G401 (cell line): ENCODE results near the gene EHD1. TPM values are rescaled to one million over a fixed set of nuclear protein-coding genes. Genes with fewer than 3 reads are reported as not detected.

ENCODE experiments used
- DNase-seq: peaks from one replicate; pipeline ENCODE4 v3.0.0-alpha.2; 2015; ENCODE audit warnings: low spot score
- in situ Hi-C: cut with HindIII; loops from 2 replicates; pipeline ENCODE4 v1.10.0; 2016; ENCODE audit warnings: low sequenced_read_pairs, mixed read lengths
- total RNA-seq: library from RNA; depleted of rRNA; stranded (reverse); fragments of >200 nt; shearing (Covaris generic); gene quantifications from 2 replicates; pipeline ENCODE4 v1.2.3, GENCODE V29; 2014

The EHD1 gene
- total RNA-seq, 1 experiment from 2014 or later = 32.4 TPM

DNA sequence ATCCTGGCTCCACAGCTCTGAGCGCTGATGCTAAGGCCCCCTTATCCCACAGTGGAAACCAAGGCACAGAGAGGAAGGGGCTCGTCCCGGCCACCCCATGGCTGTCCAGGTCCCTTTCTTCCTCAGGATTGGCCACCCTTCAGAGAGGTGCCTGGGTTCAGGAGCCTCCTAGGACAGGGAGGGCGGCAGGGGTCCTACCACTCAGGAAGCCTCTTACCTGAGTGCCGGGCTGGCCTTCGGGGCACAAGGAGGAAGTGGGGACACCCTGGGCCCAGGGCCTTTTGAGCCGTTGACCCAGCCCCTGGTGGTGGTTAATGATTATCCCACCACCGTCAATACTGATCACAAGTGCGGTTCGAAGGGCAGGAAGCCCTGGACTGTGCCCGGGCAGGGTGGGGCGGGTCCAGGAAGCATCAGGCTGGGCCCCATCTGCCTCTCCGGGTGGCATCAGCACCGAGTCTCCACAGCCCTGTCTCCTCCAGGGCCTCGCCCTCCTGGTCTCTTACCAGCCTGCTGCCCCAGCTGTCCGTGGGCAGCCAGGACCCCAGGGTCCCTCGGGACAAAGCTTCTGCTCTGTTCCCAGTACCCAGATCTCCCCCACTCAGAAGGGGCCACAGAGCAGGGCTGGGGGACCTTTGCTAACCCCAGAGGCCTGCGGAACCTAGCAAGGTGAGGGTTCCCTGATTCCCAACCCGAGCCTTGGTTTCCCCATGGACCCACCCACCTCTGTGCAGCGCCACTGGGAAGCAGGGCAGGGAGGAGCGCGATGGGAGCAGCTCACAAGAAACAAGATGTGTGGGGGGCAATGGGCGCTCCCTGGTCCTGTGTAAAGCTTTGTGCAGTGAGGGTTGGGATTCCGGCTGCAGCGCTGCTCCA, 15.0 kb upstream of the EHD1 start:
- in situ Hi-C loops = loop anchor here (5.0 kb wide), 1 partner anchor 46 kb away; no protein-coding TSS in a partner anchor
- no peak for DNase-seq

DNA sequence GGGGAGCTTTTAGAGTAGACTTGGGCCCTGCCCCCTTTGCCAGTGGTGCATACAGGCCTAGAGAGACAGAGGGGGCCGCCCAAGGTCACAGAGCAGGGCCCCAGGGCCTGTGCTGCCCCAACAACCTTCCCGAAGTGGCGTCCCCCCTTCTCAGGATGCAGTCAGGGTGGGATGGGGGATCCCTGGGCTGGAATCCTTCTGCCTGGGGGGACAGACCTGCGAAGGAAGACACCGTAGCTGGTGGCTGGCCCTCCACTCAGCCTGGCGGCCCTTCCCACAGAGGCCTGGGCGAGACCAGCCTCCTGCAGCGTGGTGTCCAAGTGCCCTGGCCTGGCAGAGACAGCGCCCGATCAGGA, 14.4 kb upstream of the EHD1 start:
- in situ Hi-C loops = loop anchor here (5.0 kb wide), 1 partner anchor 46 kb away; no protein-coding TSS in a partner anchor
- DNase-seq = no peak

DNA sequence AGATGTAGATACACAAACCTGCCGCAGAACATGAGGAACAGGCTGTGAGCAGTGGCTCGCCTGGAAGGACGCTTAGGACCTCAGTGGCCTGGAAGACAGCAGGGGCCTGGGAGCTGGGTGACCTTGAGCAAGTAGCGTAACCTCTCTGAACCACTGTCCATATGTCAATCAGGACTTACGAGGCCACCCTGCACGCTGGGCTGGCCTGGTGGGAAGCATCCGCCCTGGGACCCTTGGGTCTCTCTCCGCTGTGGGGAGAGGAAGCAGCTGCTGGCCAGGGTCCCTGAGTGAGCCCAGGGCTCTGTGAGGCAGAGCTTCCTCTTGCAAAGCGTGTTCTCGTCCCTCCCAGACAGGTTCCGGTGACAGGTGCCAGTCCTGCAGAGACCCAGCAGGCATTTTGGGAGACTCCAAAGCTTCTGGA, 14.0 kb upstream of the EHD1 start:
- in situ Hi-C loops = loop anchor here (5.0 kb wide), 1 partner anchor 45 kb away; no protein-coding TSS in a partner anchor
- peak; percentile 70 for DNase-seq

DNA sequence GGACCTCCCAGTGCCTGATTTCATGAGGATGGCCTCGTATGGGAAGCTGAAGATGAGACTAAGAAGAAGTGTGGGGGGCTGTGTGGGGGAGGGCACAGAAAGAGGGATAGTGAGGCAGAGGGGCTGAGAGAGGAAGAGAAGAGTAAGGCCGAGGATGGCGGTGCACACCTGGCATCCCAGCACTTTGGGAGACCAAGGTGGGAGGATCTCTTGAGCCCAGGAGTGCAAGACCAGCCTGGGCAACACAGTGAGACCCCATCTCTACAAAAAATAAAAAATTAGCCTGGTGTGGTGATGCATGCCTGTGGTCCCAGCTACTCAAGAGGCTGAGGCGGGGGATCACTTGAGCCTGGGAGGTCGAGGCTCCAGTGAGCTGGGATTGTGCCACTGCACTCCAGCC, 13.5 kb upstream of the EHD1 start:
- in situ Hi-C loops = loop anchor here (5.0 kb wide), 1 partner anchor 45 kb away; no protein-coding TSS in a partner anchor
- DNase-seq = no peak

DNA sequence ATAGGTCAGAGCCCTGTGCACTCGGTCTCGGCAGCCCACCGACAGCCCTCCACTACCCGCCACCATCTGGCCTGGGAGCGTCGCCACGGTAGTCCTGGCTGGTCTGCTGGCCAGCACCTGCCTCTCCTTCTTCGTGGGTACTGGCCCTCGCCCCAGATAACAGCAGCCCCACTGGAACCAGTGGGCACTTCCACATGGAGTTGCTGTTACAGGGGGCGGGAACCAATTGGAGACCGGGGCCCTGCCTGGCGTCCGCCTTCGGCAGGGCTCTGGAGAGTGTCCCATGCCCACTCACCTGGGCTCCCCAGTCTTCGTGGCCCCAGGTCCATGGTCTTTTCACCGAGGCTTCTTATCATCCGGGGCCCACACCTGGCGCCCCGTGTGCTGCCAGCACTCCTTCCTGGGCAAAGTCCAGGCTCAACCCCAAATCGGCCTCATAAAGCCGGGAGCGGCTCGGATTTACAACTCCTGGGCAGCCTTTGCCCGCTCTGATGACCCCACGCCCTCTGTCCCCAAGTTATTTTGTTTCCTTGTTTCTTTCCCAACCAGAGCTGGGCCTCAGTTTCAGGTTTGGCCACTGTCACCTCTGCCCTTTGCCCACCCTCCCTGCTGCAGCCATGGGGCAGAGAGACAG, 12.9 kb upstream of the EHD1 start:
- in situ Hi-C loops = loop anchor here (5.0 kb wide), 1 partner anchor 44 kb away; no protein-coding TSS in a partner anchor
- DNase-seq = no peak

DNA sequence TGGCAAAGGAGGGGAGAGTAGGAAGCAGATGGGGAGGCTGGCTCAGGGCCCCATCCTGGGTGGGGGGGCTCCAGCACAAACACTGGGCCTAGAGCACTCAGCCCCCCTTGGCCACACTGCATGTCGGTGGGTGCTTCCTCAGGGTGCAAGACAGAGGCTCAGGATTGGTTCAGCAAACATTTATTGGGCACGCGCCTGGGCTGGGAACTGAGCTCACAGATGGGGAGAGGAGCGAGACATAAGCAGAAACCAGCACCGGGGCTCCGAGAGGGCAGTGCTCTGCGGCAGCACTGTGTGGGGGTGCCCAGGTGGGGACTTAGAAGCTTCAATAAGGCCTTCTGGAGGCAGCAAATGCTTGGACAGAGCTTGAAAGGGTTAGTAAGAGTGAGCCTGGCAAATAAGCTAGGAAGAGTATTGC, 12.1 kb upstream of the EHD1 start:
- in situ Hi-C loops = loop anchor here (5.0 kb wide), 1 partner anchor 43 kb away; no protein-coding TSS in a partner anchor
- DNase-seq = peak; percentile 82

DNA sequence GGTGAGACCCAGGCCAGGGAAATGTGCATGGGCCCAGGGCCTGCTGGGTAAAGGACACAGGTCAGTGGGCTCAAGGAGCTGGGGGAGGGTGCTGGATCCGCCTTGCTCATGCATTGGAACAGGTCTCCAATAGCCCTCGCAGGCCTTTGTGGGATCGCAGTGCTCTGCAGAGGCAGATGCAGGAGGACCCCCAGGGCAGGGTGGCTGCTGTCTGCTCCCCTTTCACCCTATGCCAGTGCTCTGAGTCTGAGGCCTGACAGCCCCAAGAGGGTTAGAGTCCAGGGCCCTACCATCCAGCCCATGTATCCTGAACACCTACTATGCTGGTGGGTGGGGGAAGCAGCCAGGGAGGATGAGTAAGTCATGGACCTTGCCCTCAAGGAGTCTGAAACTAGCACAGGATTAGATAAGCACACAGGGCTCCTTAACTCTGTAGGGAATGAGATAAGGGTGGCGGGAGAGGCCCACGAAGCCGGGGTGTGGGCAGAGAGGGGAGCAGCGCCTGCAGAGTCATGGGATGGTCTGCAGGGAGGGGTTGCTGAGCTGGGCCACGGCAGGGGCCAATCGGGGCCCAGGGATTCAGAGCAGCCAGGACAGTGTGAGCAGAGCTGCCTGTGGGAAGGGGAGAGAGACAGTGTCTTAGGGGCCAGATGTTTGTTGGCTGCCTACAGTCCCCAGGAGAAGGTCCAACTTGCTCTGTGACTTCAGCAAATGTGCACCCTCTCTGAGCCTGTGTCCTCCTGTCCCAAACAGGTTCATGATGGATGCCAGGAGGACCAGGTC, 10.5 kb upstream of the EHD1 start:
- no peak for DNase-seq
- in situ Hi-C loops = no loop called here

DNA sequence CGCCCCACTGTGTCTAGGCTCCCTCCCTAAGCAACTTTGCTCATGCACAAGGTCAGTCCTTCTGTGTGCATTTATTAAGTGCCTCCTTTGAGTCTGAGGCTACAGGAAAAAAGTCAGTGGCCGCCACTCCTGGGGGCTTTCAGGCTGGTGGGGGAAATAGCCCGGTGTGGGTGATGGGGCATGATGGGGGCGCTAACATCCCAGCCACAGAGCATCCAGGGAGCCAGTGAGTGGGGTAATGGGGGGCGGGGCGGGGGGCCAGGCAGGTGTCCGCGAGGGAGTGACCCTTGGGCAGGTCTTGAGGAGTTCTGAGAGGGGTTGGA, 9.9 kb upstream of the EHD1 start:
- DNase-seq = no peak
- in situ Hi-C loops = no loop called here

DNA sequence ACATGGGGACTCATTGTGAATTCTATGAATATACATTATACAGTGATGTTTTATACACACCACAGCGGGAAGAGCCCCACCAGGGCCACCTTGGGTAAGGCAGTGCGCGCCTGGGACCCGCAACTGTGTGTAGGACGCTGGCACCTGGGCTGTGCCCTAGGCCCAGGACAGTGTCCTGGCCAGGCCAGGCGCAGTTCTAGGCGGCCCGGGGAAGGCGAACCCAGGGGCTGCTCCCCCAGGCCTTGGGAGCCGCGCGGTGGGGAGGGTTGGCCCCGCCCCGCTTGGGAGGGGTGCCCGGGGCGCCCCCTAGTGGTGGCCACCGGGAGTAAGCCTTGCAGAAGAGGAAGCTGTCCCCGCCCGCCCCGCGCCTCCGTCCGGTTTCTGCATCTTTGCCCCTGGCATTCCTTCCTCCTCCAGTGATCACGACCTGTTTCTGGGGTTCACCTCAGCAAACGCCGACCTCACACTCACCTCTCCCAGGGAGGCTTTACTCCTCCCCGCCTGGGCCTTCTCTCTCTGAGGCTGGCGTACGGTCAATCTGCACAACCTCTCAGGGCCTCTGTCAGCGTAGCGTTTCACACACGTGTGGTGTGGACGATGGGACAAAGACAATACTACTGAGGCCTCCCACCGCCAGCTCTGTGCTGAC, 9.5 kb upstream of the EHD1 start:
- in situ Hi-C loops = no loop called here
- DNase-seq = peak; percentile 82

DNA sequence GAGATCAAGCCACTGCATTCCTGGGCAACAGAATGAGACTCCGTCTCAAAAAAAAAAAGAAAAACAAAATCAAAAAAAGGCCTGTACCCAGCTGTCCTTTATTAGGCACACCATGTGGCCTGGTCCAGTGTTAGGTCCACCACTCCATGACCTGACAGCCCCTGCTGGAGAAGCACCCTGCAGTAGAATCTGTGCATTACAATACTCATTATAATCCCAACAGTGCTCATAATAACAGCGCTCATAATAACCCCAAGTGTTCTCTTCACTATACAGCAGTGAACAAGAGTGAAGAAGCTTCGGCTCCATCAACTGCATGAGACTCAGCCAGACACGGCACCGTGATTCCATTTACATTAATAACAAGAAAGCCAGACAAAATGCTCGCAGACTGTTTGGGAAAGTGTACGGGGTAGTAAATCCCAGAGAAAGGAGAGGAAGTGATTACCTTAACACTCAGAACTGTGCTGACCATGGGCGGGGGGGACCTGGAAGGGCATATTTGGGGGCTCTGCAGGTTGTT, 8.9 kb upstream of the EHD1 start:
- in situ Hi-C loops = no loop called here
- DNase-seq = no peak

DNA sequence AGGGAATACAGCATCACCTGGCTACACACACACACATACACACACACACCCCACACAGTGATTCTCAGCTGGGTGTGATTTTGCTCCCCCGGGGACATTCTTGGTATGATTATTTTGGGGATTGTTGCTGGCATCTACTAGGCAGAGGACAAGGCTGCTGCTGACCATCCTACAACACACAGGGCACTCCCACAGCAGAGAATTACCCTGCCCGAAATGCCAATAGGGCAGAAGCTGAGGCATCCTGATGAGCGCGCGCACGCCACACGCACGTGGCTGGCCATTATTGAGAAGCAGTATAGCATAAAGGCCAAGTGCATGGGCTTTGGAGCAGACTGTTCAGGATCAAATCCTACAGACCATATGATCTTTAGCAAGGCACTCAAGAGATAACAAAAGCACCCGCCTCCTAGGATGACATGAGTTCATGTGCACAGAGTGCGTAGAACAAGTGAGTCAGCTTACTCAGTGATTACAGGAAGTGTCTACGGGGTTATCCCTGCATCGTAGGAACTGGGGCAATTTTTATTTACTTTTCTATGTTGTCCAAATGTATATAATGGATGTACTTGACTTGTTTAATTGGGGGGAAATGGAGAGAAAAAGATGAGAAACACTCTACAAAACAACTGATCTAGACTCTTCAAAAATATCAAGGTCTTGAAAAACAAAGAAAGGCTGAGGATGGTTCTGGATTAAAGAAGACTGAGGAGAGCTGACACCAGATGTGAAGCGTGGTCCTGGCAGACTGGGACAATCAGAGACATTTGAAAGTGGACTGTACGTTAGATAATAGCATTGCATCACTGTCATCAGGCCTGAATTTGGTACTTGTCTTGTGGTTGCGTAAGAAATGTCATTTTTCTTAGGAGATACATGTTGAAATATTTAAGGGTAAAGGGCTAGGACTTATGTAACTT, 7.2 kb upstream of the EHD1 start:
- in situ Hi-C loops = no loop called here
- no peak for DNase-seq

DNA sequence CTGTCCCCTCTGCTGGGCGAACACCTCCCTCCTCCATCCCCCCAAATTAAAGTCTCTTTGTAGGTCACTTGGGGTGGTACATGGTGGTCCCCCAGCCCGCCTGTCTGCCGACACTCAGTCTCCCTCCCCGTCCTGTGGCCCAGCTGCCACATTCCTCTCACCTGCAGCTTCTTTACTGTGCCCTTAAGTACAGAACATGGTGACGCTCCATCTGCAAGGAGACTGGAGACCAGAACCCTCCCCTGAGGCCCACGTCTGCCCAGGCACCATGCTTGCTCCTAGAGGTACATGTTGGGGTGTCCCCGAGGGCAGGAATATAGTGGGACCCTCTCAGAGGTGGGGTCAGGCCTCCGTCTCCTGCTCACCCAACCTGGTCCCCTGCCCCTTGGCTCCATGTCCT, 5.6 kb upstream of the EHD1 start:
- in situ Hi-C loops = no loop called here
- no peak for DNase-seq

DNA sequence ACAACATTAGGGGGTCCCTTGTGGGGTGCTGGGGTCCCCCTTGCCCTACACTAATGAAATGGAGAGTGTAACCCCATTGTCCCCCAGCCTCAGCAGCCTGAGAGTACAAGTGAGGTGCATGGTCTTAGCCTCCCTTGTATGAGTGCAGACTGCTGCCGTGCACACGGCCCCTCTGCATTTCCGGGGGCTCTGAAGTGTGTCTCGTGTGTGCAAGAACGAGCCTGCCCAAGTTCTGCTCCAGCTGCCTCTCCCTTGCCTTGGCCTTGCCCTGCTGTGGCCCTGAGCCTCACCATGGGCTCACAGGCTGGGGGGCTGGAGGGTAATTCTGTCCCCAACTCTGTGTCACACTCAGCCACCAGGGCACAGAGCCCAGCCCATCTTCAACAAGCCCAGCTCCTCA, 5.2 kb upstream of the EHD1 start:
- no peak for DNase-seq
- in situ Hi-C loops = no loop called here

DNA sequence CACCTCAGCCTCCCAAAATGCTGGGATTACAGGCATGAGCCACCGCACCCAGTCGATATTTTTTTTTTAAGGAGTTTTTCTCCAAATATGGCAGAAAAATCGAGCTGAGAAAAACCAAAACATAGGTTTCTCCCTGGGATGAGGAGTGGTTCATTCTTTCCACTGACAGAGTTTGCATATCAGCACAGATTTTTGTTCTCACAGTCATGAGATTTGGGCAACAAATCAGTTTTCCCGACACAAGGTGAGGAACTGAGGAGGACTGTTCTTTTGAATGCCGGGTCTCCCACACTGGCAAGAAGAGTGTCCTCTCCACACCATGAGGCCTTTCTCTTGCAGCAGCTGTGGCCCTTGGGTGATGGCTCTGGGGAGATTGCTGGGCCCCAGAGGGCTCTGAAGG, 3.8 kb upstream of the EHD1 start:
- no peak for DNase-seq
- in situ Hi-C loops = no loop called here

DNA sequence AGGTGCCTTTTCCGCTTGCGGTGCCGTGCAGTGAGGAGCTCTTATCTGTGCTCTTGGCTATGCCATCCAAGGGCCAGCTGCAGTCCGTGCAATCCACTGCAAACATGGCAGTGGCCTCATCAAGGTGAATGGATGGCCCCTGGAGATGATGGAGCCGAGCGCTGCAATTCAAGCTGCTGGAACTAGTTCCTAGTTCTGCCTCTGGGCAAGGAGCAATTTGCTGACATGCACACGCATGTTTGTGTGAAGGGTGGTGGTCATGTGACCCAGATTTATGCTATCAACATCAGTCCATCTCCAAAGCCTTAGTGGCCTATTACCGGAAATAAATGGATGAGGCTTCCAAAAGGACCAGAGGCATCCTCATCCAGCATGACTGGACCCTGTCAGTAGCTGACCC, 3.1 kb upstream of the EHD1 start:
- DNase-seq = no peak
- in situ Hi-C loops = no loop called here

DNA sequence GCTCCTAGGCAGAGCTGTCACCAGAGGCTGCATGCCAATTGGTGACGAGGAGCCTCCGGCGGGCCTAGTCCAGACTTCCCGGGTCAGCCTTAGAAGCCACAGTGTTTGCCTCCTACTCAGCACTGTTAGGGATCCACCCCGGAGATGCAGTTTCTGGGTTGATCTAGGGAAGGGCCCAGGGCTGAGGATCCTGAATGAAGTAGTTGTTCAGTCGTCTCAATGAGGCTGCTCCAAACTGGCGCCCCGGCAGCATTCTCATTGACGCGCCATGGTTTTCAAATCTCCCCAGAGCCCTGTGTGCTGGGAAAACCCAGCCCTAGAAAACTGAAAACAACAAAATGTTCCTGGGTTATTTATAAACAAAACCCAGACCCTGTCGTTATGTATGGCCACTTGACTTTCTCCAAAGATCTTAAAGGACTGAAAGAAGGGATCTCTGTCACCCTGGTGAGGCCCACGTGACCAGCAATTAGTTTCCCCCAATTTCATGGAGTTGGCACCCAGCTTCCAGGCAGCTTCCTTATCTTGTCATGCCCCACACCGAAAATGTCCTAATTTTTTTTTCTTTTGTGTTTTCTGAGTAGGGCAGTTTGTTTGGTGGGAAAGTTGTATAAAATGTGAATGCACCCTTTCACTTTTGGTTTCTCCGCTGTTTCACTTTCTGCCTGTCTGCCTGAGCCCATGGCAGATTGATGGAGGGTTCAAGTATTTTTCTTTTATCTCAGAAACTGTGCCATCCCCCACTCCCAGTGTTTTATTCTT, 2.0 kb upstream of the EHD1 start:
- in situ Hi-C loops = no loop called here

DNA sequence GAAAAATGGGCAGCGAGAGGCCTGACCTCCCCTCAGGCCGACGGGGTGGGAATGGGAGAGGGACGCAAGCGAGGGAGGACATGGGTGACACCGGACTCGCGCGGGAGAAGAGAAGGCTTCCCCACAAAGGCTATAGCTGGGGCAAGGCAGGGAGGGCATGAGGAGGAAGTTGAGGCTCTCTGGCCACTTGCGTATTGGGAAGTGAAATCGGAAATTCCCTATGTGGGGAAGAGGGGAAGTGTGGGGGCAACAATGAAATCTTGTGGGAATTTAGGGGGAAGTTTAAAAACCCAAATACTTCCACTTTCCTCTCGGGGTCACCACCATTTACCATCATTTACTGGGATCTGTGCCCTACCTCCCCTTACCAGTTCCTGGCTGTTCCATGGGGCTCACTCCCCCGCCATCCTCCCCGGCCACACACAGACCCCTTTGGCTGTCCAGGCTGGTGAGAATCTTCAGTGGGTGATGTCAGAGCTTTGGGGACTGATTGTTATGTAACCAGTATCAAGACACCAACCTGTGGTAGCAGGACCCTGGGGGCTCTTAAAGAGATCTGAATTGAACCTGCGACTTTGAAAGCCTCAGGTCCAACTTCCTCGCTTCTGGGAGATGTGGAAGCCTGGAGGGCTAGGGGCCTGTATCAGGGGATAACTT, 951 bp upstream of the EHD1 start:
- DNase-seq = no peak
- in situ Hi-C loops = no loop called here

More for the DNA sequence above, 2.0 kb upstream of the EHD1 start:
- DNase-seq = no peak
